Stimulated activated CD4-positive, alpha-beta T cell treated with anti-CD3 and anti-CD28 coated beads, Interleukin-4, amount 100 ng/mL, for 4 hours (primary cell): ENCODE data around the gene RPP25L.
"Not testable (repeated sequence)": the region's sequence is repeated elsewhere in the genome, so short reads cannot be mapped to it uniquely, and the experiment has no call there.

ENCODE experiments used
- DNase-seq, 2 experiments: peaks; one replicate each; pipeline ENCODE4 v3.0.0-alpha.2; 2020

RPP25L gene, protein sequence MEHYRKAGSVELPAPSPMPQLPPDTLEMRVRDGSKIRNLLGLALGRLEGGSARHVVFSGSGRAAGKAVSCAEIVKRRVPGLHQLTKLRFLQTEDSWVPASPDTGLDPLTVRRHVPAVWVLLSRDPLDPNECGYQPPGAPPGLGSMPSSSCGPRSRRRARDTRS

DNA sequence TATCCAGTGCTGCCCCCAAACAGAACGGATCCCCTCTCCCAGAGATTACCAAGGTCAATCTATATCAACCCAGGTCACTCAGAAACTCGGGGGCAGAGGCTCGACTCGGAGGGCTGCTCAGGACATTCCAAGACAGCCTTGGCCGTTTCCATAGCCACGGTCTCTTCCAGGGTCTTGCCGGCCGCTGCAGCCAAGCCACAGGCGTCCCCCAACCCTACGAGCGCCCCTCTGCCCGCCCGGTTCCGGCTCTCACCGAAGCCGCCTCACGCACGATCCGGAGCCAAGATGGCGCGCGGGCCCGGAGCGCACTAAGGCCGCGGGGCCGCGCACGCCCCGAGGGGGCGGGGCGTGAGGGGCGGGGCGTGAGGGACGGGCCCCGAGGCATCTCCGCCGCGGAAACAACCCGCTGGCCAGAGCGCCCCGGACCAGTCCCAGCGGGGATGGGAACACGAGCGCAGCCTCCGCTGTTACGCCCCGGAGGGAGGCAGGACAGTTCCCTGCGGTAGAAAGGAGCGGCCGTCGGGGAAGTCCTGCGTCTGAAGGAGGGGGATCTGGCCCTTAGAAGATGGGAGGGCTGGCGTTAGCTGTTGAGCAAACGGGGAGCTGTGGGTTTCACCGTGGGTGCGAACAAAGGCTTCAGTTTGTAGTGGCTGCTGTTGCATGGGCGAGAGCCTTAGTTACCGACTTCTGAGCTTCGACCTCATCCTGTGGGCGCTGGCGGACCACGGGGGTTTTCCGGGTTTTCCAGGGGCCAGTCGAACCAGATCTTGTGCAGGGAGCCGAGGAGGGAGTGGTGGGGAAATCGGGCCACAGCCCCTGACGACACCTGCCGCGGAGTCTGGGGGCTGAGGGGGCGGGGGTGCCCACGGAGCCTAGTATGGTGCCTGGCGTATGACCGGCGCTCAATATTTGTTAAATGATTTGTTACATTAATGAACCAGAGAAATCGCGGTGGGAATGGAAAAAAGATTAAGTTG lies at the start of gene RPP25L:
TSS of gene RPP25L (minus strand) at position 287 of the 977 bp plus-strand sequence. CDS start 801 bp downstream, outside the sequence.
- DNase-seq: peak; percentile 77 to 88

DNA sequence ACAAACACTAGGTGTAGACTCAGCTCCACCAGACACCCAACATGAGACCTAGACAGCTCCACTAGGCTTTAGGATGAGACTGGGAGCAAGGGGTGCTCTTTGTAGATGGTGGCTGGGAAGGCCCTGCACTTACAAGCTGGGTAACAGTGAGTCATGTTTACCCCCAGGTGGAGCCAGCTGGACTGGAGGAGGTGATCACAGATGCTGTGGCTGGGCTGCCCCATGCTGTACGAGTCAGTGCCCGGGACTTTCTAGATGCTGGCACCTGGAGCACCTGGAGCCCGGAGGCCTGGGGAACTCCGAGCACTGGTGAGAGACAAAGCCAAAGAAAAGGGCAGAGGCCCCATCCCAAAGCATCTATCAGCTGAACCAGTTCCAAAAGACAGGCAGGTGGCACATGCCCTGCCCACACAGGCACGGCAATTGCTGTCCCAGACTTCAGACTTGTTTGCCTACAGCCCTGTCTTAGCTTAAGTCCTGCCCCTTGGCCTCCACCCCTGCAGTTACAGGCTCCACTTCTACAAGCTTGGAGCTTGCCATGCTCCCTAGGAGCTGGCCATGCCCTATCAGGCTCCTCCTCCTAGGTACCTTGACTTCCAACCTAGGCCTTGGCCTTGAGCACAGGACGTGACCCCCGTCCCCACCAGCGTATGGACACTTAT lies 47.8 kb upstream of the RPP25L start:
- no peak for DNase-seq

DNA sequence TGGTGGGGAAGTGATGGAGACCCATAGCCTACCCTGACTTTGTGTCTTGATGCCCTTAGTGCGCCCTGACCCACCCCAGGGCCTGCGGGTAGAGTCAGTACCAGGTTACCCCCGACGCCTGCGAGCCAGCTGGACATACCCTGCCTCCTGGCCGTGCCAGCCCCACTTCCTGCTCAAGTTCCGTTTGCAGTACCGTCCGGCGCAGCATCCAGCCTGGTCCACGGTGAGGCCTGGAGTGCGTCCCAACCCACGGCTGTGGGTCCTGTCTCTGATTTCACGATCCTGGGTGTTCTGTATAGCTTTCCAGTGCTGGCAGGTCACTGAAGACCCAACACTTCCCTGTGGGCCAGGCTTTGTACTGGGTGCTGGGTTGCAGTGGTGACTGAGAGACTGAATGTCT lies 46.6 kb upstream of the RPP25L start:
- DNase-seq: no peak

DNA sequence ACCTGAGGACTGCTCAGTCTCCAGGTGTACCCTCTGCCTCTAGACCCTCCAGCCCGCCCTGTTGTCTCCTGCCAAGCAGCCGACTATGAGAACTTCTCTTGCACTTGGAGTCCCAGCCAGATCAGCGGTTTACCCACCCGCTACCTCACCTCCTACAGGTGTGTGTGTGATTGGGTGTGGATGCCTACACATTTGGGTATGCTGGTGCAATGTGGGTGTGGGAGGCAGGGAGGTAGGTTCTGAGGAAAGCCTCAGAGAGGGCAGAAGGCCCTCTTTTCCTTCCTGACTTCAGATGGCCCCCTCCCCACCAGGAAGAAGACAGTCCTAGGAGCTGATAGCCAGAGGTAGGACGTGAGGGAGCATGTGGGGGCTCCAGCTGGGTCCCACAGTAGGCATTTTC lies 45.1 kb upstream of the RPP25L start:
- DNase-seq: no peak

DNA sequence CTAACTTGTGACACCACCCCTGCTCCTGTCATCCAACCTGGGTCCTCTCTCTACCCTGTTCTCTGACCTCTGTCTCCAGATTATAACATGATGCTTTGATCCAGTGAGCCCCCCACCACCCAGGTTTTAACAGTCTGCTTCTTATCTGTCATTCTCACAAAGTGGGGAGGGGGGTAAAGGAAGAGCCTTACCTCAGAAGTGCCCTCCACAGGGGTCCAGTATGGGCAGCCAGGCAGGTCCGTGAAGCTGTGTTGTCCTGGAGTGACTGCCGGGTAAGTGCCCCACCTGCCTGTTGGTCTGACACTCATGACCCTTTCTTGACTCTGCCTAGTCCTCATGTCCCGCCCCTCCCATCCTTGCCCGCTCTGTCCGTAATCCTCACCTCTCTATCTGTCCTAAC lies 43.5 kb upstream of the RPP25L start:
- no peak for DNase-seq

DNA sequence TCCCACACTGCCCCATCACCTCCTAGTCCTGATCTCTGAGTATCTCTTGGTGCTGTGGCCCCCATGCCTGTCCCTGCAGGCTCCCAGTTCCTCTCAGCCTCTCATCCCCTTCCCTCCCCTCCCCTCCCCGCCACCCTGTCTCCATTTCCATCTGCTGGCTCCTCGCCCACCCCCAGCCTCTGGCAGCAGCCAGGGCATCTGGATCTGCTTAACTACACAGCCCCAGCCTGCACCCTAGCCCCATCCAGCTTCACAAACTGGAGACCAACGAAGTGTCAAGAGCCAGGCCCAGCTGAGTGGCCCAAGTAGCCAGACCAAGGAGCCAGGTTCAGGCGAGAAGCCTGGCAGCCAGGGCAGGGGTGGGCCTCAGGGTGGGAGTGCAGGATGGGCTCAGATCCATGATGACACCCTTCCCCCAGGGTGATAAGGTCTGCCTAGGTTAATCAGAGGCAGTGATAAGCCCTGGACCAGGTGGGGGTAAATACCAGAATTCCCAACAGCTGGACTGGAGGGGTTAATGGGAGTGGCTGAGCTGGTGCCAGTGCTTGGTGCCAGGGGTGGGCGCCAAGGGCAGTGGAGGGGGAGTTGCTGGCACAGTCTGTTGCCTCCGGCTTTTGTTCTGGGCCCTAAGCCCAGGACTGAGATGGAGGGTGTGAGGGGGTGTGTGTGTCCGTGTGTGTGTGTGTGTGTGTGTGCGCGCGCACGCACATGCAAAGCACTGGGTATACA lies 42.6 kb upstream of the RPP25L start:
- no peak for DNase-seq

DNA sequence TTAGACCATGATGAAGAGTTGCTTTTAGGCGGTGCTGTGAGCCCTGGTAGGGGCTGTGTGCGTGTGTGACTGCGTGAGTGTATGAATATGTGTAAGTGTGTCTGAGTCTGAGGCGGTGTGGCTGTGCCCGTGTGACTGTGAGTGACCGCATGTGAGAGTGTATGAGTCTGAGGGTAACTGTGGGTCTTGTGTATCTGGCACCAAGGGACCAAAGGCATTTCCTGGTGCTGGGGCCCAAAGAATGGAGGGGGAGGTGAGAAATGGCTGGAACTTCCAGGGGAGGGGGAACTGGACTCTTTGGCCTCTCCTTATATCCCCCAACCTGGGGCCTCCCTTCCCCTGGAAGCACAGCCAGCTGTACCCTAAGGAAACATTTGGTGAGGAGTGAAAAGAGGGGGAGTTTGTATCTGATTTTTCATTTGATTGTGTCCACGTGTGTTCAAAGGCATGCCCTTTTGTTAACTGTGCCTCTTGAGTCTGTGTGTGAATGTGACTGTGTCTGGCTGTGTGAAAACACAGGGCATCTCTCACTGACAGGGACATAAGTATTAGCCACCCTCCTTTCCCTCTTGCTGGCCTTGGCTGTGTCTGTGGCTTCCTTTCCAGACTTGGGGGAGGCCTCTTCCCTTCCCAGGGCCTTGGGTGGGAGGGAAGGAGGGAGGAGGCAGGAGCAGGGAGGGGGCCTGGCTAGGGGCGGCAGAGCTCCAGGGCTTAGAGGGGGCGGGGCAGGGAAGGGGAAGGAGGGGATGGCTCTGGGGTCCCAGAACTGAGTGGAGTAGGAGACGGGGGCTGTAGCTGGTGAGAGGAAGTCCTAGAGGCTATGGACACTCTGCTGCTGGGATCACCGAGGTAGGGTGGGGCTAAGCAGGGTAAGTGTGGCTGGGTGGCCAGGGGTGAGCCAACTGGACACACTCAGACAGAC lies 41.5 kb upstream of the RPP25L start:
- DNase-seq: no peak

DNA sequence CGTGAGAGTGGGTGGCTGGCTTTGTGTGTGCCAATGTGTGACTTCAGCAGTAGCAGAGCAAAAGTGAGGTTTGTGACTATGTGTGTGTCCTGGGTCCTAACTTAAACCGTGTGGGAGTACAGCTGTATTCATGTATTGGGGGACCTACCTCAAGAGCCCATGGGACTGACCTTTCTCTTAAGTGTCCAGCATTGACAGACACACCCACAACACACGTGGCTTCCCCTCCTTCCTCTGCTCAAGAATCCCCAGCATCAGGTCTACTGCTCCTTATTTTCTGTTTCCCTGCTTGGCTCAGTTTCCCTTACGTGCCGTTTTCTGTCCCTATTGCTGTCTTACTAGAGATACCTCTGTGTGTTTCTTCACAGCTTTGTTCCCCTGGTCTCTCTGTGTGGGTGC lies 40.7 kb upstream of the RPP25L start:
- DNase-seq: no peak

DNA sequence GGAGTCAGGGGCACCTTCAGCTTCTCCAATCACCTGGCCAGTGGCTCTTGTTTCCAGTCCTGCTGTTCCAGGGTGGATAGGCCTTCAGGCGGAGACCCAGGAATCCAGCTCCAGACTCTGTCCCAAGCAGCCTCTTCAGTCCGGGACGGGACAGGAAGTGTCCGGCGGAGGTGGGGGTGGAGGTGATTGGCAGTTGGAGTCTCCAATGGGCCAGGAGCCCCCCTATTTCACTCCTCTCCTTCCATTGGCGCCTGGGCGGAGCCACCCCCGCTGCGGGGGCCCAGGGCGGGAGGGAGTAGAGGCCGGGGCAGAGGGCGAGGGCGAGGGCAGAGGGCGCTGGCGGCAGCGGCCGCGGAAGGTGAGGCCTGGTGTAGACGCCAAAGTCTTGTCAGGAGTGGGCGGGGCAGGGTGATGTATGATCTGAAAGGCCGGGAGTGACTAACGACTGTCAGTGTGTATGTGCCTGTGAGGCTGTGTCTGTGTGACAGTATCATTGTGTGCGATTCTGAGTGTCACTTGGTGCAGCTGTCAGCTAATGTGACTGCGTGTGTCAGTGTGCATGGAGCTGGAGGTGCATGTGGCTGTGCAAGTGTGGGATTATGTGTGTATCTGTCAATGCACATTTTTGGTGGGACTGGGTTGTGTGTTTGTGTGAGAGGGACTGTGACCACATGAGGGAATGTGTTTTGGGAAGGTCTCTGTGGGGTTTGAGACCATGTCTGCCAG lies 40.1 kb upstream of the RPP25L start, which contains the start of gene IL11RA:
TSS of gene IL11RA (plus strand) at position 310 of the 726 bp plus-strand sequence. CDS start 3,033 bp downstream, outside the sequence.
- peak; percentile 52 to 67 for DNase-seq

DNA sequence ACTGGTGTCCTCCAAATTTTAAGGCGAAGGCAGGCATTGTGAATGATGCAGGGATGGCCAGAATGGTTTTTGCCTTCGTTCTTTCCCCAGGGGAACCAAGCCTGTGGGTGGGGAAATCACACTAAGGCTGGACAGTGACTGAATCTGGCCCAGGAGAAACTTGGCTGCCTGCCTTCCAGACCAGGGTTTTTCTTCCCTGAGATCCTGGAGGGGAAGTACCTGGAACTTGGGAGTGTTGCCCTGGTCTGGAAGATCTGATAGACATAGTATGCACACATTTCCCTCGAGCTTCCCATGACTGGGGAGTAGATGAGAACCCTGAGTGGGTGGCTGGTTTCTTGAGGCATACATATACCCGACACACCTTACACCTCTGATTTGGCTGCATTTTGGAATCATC lies 39.4 kb upstream of the RPP25L start:
- no peak for DNase-seq

DNA sequence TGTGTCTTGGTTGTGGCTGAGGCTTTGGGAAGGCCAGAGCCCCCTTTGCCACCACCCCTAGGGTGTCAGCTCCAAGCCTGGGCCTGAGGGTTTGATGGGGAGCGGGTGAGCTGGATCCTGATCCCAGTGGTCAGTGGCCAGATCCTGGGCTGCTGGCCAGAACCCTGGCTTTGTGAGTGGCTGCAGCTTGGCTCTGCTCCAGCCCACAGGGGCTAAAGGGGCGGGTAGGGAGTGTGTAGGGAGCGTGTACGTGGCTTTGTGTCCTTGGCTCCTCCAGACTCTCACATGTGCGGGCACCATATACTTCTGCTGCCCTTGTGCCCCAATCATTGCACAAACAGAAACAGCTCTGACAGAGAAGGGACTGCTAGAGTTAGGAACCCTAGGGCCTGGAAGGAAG lies 38.9 kb upstream of the RPP25L start:
- no peak for DNase-seq

DNA sequence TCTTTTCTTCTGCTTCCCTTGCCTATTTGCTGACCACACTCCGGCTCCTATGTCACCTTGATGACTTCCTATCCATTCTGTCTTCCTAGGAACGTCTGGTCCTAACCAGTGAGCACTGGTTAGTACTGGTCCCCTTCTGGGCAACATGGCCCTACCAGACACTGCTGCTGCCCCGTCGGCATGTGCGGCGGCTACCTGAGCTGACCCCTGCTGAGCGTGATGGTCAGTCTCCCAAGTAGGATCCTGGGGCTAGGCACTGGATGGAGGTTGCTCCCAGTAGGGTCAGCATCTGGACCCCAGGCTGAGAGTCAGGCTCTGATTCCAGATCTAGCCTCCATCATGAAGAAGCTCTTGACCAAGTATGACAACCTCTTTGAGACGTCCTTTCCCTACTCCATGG lies 36.8 kb upstream of the RPP25L start:
- no peak for DNase-seq

DNA sequence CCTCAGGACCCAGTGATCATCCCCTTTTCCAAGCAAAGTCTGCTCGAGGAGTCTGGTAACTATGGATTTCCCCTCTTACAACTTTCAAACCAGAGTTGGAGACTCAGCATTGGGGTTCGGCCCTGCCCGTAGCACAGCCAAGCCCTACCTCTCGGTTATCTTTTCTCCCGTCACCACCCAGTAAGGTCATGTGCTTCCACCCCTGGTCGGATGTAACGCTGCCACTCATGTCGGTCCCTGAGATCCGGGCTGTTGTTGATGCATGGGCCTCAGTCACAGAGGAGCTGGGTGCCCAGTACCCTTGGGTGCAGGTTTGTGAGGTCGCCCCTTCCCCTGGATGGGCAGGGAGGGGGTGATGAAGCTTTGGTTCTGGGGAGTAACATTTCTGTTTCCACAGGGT lies 35.8 kb upstream of the RPP25L start:
- DNase-seq: no peak

DNA sequence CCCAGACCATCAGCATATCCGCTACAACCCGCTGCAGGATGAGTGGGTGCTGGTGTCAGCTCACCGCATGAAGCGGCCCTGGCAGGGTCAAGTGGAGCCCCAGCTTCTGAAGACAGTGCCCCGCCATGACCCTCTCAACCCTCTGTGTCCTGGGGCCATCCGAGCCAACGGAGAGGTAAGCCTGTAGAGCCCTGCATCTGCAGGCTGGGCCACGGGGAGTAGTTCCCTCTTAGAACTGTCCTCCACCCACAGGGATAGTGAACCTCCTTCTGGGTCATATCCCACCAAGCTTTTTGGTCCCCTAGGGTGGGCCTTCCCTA lies 35.1 kb upstream of the RPP25L start:
- no peak for DNase-seq

DNA sequence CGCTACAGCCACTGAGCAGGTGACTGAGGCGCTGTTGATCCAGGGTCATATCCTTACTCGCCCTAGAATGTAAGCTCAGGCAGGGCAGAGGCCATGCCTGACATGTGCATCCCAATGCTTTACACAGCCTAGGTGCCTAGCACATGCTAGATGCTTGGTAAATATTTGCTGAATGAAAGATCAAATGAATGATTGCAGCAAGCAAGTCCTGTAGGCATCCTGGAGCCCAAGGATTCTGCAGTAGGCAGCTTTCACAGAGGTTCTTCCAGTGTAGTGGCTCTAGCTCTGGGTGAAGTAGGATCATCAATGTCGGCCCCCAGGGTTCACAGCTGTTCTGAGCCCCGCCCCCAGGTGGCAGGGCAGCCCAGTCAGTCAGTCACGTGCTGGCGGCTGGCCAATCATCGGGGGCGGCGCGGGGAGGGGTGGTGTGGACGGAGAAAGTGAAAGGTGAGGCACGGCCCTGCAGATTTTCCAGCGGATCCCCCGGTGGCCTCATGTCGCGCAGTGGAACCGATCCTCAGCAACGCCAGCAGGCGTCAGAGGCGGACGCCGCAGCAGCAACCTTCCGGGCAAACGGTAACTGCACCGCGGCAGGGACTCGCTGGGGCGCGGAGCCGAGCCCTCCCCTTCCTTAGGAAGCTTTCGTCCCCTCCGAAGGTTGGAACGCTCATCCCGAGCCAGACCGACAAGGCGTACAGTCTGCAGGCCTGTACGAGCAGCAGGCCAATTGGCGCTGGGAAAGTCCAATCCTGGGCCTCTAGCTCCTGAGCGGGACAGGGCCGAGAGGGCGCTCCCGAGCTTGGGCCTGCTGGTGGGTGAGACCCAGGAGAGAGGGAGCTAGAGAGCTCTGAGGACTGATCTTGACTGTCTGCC lies 34.5 kb upstream of the RPP25L start, which contains the start of gene GALT:
TSS of gene GALT (plus strand) at position 465 of the 873 bp plus-strand sequence. CDS start at position 495, 30 bp downstream.
- DNase-seq: peak; percentile 95 to 98

DNA sequence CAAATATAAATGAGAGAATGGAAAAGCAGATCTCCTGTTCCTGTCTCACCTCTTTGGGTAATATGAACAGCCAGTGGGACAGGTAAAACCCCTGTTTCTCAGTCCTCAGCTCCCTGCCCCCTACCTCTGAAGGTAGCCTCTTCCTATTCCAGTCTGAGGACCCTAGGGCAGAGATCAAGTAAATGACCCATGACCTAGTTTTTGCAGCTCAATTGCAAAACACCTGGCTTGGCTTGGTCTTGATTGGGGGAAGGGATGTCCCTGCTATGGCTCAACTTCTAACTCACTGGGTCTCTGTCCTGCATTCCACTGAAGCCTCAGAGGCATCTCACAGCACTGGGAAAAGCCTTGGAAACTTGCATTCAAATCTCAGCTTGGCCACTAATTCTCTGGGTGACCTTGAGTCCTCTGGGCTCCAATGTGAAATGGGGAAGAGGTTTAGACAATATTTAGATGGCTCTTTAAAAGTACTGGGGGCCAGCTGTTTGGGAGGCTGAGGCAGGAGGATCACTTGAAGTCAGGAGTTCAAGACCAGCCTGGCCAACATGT lies 32.9 kb upstream of the RPP25L start:
- DNase-seq: no peak

DNA sequence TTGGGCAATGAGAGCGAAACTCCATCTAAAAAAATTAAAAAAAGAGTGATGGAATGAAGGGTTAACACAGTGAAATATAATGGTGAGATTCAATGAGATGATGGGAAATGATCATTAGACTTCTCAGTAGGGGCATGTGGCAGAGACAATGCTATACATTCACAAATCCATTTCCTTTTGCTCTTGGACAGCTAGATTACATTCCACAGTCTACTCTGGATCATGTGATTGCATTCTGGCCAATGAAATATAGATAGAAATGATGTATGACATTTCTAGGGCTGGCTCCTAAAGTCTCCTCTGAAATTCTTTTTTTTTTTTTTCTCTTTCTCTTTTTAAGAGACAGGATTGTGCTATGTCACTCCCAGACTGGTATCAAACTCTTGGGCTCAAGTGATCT lies 30.8 kb upstream of the RPP25L start:
- no peak for DNase-seq

DNA sequence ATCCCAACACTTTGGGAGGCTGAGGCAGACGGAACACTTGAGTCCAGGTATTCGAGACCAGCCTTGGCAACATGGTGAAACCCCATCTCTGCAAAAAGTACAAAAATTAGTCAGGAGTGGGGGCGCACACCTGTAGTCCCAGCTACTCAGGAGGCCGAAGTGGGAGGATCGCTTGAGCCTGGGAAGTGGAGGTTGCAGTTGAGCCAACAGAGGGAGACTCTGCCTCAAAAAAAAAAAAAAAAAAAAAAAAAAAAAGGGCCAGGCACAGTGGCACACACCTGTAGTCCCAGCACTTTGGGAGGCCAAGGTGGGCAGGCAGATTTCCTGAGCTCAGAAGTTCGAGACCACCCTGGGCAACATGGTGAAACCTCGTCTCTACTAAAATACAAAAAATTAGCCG lies 27.4 kb upstream of the RPP25L start:
- not testable (repeated sequence) for DNase-seq

DNA sequence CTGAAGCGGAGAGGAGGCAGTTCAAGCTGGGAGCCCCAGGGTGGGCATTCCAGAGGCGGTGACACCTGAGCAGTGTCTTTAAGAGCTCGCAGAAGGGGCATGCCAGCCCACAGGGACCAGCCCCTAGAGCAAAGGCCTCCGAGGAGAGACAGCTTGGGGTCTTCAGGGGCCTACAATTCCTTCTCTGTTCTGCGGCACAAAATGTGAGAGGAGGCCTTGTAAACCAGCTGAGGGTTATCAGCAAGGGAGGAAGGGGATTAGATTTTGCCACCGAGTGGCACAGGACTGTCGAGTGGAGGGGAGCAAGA lies 26.2 kb upstream of the RPP25L start:
- DNase-seq: no peak
